ENCODE measurements around the gene AKR7A2. TPM values are rescaled to one million over a fixed set of nuclear protein-coding genes. Genes with fewer than 3 reads are reported as not detected.

The AKR7A2 gene
- total RNA-seq, 4 donors from 2014 or later, result 57.7 to 93.4 (median 70.3) TPM

DNA sequence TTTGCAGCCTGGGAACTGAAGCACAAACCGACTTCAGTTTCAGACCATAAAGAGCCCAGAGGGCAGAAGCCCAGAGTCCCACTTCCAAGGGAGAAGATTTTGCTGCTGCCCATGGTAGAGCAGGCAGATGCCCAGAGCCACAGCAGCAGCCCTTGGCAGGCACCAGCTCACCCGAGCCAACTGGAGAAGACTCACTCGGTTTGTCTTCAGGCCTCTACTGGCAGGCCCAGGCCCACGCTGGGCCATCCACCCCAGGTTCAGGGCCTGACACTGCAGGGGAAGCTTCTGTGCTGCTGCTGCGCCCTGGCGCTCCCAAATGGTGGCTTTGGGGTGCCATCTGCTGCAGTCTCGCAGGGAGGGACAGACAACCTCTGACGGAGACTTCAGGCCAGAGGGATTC is 33.4 kb upstream of the AKR7A2 start:
- Histone ChIP-seq H3K4me3 (no peak overlapping the region), H3K9me3 (no peaks in the 10 kb centered on the region), H3K27me3 (no peaks in the 10 kb centered on the region), H3K36me3 (peaks cover 17 to 77% (median 31%) of the 10 kb centered on the region in 3 donors), H3K4me1 (peaks cover 11 to 85% (median 32%) of the 10 kb centered on the region in 3 donors), H3K27ac (peak overlapping the region in 3 of 4 donors; percentile 26 to 49 (median 45))
- intact Hi-C loops (cut with DNase I), result no loop called here
- no peak for DNase-seq
- TF ChIP-seq, protein P1, sequence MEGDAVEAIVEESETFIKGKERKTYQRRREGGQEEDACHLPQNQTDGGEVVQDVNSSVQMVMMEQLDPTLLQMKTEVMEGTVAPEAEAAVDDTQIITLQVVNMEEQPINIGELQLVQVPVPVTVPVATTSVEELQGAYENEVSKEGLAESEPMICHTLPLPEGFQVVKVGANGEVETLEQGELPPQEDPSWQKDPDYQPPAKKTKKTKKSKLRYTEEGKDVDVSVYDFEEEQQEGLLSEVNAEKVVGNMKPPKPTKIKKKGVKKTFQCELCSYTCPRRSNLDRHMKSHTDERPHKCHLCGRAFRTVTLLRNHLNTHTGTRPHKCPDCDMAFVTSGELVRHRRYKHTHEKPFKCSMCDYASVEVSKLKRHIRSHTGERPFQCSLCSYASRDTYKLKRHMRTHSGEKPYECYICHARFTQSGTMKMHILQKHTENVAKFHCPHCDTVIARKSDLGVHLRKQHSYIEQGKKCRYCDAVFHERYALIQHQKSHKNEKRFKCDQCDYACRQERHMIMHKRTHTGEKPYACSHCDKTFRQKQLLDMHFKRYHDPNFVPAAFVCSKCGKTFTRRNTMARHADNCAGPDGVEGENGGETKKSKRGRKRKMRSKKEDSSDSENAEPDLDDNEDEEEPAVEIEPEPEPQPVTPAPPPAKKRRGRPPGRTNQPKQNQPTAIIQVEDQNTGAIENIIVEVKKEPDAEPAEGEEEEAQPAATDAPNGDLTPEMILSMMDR (IDR thresholded peaks at IDR 0.05), result no peak
- no peak for TF ChIP-seq POLR2A (IDR thresholded peaks at IDR 0.05)
- 40 to 47% methylated on average over 1 to 3 of the region's 8 CpGs for WGBS, 2 donors

DNA sequence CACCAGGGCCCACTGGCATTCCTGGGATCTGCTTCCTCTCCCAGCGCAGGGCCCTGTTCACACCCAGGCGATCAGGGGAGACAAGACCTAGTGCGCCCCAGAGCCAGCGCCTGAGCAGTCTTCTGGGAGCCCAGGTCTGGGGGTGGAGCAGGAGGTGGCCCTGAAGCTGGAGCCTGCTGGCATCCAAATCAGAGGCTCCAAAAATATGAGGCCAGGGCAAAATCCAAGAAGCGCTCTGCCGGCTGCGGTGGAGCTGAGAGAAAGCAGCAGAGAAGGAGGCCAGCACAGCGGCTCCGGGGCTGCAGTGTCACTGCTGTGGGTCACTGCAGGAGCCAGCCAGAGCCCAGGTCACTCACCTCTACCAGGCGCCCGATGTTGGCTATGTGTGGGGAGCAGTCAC is 32.9 kb upstream of the AKR7A2 start:
- DNase-seq, result no peak
- intact Hi-C loops (cut with DNase I), result loop anchor here (5.0 kb wide), 1 partner anchor 312 kb away; no protein-coding TSS in a partner anchor
- TF ChIP-seq, protein P1 (IDR thresholded peaks at IDR 0.05), result no peak
- no peak for TF ChIP-seq POLR2A (IDR thresholded peaks at IDR 0.05)
- Histone ChIP-seq H3K4me3 (no peak overlapping the region), H3K36me3 (peaks cover 17 to 77% (median 31%) of the 10 kb centered on the region in 3 donors), H3K27me3 (no peaks in the 10 kb centered on the region), H3K27ac (peak overlapping the region in 3 of 4 donors; percentile 45 to 49 (median 49)), H3K9me3 (no peaks in the 10 kb centered on the region), H3K4me1 (peaks cover 11 to 79% (median 28%) of the 10 kb centered on the region in 3 donors)
- 70% methylated on average over 8 of the region's 11 CpGs; no CpG with 5 or more reads in 1 of the 2 donors for WGBS, 2 donors

DNA sequence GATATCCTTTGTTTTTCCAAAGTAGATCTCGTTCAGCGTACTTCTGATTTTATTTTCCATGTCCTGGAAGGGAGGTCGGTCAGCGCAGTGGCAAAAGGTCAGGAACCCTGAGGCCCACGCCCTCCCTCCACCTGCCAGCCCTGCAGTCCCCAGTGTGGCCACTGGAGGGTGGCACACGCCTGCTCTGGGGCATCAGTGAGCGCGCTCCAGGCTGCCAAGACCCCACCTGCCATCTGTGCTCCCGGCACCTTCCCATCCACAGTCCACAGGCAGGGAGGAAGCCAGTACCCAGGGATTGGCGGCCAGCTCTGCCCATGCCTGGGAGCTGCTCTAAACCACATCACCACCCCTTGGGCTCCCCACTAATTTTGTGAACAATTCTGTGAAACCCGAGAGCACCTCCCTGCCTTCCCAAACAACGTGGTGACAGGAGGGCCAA is 32.4 kb upstream of the AKR7A2 start:
- H3K27ac ChIP-seq, result peak overlapping the region in 3 of 4 donors; percentile 45 to 49 (median 49)
- intact Hi-C loops (cut with DNase I), result loop anchor here (5.0 kb wide), 1 partner anchor 313 kb away; no protein-coding TSS in a partner anchor
- peaks cover 9 to 75% (median 25%) of the 10 kb centered on the region in 3 donors for H3K4me1 ChIP-seq
- no peak overlapping the region for H3K4me3 ChIP-seq
- H3K27me3 ChIP-seq, result no peaks in the 10 kb centered on the region
- DNase-seq, result no peak
- no peaks in the 10 kb centered on the region for H3K9me3 ChIP-seq
- whole genome bisulfite sequencing, 2 donors, result 27 to 55% methylated on average over 6 to 10 of the region's 12 CpGs
- peaks cover 17 to 77% (median 27%) of the 10 kb centered on the region in 3 donors for H3K36me3 ChIP-seq
- no peak for TF ChIP-seq POLR2A (IDR thresholded peaks at IDR 0.05)
- TF ChIP-seq, protein P1 (IDR thresholded peaks at IDR 0.05), result peak; percentile 86 to 98 (median 95)

DNA sequence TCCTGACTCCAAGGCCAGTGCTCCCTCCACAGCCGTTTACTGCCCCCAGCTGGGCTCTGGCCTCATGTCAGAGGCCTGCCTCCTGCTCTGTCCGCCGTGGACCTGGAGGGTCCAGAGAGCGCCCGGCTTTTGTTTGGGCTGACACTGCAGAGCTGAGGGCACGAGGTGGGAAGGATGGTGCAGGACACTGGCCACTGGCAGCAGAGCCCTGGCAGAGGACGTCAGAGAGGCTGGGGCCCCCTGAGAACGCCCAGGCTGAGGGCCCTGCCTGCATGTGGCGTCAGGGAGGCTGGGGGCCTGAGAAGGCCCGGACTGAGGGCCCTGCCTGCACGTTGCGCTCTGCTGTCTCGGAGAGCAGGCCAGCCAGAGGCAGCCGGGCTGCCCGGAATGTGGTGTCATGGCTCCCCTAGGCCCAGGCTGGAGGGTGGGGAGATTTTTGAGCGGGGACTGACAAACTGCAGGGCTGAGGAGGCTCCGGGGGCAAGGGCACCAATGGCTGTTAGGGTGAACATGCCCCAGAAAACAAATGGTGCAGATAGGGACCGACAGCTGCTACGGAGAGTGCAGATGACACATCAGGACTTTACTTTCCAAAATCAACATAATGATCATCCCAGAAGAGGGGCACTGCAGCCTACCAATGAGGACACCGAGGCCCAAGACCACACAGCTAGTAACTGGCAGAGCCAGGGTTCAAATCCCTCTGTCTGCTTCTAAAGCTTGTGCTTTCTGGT is 31.8 kb upstream of the AKR7A2 start:
- 76 to 83% methylated on average over 4 to 8 of the region's 20 CpGs for WGBS, 2 donors
- H3K36me3 ChIP-seq, result peaks cover 15 to 77% (median 27%) of the 10 kb centered on the region in 3 donors
- H3K4me1 ChIP-seq, result peaks cover 7 to 69% (median 19%) of the 10 kb centered on the region in 3 donors
- peak overlapping the region in 3 of 4 donors; percentile 36 to 49 (median 45) for H3K27ac ChIP-seq
- TF ChIP-seq POLR2A (IDR thresholded peaks at IDR 0.05), result no peak
- TF ChIP-seq, protein P1 (IDR thresholded peaks at IDR 0.05), result no peak
- intact Hi-C loops (cut with DNase I), result loop anchor here (5.0 kb wide), 1 partner anchor 314 kb away; no protein-coding TSS in a partner anchor
- no peaks in the 10 kb centered on the region for H3K27me3 ChIP-seq
- H3K9me3 ChIP-seq, result no peaks in the 10 kb centered on the region
- H3K4me3 ChIP-seq, result no peak overlapping the region
- no peak for DNase-seq
